Measurements from ENCODE around the gene PRSS27.

DNA sequence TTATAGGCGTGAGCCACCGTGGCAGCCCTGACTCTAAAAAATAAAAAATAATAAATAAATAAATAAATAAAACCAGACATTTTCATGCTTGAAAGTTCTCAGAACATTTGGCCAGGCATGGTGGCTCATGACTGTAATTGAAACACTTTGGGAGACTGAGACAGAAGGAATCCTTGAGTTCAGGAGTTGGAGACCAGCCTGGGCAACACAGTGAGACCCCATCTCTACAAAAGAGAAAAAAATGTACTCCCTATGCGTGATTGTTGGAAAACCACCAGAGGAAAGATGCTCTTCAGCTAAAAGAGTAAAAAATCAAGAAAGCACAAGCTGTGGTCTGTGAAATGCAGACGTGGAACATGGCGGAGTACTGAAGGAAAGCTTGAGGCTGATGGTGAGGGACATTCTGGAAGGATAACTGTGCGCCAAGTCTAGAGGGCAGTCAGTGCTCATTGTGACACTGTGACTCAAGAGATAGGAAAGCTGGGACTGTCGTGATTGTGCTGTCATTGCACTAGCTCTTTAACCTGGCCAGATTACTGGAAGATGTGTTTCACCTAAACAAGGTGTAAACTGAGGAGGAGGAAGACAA lies 4.2 kb upstream of the PRSS27 start:
- TF ChIP-seq, protein P1, sequence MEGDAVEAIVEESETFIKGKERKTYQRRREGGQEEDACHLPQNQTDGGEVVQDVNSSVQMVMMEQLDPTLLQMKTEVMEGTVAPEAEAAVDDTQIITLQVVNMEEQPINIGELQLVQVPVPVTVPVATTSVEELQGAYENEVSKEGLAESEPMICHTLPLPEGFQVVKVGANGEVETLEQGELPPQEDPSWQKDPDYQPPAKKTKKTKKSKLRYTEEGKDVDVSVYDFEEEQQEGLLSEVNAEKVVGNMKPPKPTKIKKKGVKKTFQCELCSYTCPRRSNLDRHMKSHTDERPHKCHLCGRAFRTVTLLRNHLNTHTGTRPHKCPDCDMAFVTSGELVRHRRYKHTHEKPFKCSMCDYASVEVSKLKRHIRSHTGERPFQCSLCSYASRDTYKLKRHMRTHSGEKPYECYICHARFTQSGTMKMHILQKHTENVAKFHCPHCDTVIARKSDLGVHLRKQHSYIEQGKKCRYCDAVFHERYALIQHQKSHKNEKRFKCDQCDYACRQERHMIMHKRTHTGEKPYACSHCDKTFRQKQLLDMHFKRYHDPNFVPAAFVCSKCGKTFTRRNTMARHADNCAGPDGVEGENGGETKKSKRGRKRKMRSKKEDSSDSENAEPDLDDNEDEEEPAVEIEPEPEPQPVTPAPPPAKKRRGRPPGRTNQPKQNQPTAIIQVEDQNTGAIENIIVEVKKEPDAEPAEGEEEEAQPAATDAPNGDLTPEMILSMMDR (IDR thresholded peaks at IDR 0.05; ENCODE audit: low read length) = no peak
- TF ChIP-seq EZH2 (IDR thresholded peaks at IDR 0.05; ENCODE audit: borderline replicate concordance, low read length) = no peak
